SKM-1 (cell line): ENCODE data around the gene TBXT.
A peak's percentile ranks its signal among the peaks of the same experiment; 100 is the strongest.
"Not testable (repeated sequence)": the region's sequence is repeated elsewhere in the genome, so short reads cannot be mapped to it uniquely, and the experiment has no call there.

Experiments used
- DNase-seq: peaks from one replicate; lab custom pipeline; 2025; ENCODE audit not compliant: unreplicated experiment; lab: John Stamatoyannopoulos, UW

Gene TBXT, protein sequence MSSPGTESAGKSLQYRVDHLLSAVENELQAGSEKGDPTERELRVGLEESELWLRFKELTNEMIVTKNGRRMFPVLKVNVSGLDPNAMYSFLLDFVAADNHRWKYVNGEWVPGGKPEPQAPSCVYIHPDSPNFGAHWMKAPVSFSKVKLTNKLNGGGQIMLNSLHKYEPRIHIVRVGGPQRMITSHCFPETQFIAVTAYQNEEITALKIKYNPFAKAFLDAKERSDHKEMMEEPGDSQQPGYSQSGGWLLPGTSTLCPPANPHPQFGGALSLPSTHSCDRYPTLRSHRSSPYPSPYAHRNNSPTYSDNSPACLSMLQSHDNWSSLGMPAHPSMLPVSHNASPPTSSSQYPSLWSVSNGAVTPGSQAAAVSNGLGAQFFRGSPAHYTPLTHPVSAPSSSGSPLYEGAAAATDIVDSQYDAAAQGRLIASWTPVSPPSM

DNA sequence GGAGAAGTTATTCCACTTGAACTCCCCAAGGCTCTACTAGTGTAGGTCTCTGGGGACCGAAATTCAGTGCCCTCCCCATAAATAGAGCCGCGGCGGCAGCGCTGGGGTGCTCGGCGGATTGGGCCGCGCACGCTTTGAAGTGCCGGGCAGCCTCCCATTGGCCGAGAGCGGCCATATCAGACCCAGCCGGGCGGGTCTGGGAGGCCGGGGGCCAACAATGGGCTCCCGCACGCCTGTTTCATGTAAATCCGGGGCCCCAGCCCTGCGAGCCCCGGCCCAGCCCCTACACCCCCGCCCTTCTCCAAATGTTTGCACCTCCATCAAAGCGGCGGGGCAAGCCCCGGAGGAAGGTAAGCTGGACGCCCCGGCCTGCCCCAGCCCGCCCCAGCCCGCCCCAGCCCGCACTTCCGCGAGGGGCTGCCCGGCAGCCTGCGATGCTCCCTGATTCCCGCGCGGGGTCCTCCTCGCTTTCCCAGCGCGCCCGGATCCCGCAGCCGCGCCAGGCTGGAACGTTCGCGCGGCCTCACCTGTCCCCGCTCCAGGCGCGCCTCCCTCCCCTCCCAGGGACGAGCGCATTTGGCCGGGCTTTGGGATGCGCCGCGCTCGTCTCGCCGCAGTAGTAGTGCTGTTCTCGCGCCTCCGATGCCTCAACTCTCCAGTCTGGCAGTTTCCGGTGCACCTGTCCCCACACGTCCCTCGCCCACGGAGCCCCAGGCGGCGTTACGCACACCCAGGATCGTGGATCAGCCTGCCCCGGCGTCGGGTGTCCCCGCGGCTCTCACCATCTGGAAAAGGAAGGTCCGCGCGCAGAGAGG, at the start of gene TBXT:
Gene TBXT, minus strand, starts transcription at position 51 of the 815 bp plus-strand sequence. CDS start 260 bp downstream, outside the sequence.
- no peak for DNase-seq

DNA sequence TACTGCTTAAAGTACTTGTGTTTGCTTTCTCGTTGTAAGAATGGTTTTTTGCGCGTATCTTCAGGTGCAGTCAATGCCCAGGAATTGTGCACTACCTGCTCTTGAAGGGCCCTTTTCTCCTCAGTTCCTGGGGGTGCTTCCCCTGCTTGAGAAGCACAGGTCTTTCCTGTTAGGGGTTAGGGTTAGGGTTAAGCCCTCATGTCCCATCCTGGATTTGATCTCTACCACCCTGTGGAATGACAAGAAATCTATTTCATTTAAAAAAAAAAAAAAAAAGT, 39.6 kb upstream of the TBXT start:
- DNase-seq = no peak

DNA sequence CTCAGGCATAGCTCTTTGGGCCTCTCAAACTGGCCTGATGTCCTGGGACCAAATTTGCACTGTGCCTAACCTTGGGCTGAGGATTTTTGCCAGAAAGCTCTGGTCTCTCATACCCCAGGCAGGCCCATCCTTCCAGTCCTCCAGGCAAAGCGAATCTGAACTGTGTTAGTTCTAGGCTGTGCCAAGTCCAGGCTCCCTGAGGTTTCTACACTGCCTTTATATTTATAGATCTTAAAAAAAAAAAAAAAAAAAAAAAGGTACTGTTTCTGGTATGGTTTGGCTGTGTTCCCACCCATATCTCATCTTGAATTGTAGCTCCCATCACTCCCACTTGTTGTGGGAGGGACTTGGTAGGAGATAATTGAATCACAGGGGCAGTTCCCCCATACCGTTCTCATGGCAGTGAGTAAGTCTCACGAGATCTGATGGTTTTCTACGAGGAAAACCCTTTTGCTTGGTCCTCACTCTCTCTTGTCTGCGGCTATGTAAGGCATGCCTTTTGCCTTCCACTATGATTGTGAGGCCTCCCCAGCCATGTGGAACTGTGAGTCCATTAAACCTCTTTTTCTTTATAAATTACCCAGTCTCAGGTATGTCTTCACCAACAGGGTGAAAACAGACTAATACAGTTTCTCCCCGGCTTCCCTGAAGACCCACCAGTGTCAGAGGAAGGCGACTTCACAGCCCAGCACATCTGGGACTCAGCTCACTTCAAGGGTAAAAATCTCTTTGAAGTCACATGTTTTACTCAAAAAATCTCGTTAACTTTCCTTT, 39.0 kb upstream of the TBXT start:
- DNase-seq = no peak

DNA sequence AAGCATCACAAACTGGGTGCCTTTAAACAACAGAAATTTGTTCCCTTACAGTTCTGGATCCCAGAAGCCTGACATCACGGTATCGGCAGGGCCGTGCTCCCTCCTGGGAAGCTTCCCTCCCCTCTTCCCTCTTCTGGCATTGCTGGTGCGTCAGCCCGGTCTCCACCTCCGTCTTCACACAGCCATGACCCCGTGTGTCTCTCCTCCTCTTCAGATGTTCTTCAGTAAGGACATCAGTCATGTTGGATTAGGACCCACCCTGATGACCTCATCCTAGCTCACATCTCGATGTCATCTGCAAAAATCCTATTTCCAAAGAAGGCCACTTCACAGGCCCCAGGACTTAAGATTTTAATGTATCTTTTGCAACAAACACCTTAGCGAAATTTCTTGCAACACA, 38.4 kb upstream of the TBXT start:
- no peak for DNase-seq

DNA sequence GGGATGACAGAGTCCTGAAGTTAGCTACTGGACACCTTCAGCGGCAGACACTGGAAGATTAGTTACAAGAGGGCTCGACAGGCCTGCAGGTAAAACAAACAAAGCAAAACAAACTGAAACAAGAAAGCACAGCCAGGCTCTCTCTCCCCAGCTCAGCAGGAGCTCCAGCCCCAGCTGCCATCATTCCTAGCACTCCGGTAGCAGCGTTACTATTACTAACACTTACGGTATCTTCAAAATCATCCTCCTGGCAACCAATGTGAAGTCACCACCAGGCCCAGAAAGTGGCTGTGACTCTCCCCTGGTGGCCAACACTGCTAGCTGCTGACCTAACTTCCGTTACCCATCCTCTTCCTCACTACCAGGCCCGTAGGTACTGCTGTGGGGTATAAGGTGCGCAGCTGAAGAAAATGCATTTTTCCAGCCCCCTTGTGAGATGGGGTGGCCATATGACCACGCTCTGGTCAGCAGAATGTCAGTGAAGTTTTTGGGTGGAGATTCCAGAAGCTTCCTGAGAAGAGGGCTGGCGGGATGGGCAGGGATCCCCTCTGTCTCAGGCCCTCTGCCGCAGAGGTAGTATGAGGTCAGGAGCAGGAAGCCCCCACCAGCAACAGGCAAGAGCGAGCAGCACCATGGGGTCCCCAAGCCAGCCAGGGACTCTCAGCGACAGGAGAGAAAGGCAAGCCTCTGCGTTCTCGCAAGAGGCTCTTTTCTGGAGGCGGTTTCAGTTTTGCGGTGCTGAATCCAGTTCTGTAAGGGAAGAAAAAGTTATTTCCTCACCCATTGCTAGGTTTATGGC, 37.4 kb upstream of the TBXT start:
- DNase-seq = no peak

DNA sequence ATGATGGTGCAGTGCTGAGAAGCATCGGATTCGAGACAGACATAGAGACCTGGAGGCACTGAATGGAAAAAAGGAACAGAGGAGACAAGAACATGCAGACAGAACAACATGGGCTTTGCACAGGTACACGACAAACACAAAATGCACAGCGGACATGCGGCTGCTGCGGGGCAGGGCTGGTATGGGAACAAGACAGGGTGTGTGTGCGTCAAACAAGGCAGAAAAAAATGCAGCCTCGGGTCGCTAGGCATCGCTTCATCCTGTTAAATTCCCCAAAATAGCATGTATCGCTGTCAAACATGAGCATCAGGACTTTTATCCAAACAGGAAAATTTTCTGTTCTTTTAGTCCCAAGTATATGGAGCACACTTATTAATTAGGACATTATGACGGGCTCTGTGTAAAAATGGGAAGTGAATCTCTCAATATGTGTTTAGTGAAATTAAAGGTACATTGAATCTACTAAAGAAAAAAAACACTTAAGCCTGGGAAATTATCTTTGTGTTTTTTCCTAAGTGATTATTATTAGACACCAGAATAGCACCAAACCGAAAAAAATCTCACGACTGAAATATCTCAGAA, 36.1 kb upstream of the TBXT start:
- no peak for DNase-seq

DNA sequence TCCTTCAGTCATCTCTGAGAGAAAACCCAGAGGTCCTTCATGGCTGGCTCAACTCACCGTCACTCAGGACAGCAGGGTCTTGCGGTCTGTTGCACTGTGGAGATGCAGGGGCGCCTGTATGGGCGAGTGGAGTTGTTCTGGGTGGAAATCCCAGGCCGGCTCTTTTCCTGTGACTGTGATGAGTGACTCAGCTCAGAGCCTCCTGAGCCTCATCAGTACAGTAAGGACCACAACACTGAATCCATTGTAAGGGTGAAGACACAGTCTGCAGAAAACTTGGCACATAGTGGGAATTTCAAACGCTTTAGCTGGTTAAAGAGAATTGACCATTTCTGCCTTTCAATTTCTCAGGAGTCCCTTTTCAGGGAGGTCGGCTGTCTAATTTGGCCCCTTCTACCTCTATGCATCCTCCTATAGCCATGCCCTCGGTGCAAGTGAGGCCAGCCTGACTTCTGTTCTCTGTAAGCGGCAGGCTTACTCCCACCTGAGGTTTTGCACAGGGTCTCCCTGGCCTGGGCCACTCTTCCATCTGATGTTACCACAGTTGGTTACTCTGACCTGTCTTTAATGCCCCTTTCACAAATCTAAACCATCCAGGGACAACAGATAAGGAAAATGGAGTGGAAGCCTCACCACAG, 35.5 kb upstream of the TBXT start:
- no peak for DNase-seq

DNA sequence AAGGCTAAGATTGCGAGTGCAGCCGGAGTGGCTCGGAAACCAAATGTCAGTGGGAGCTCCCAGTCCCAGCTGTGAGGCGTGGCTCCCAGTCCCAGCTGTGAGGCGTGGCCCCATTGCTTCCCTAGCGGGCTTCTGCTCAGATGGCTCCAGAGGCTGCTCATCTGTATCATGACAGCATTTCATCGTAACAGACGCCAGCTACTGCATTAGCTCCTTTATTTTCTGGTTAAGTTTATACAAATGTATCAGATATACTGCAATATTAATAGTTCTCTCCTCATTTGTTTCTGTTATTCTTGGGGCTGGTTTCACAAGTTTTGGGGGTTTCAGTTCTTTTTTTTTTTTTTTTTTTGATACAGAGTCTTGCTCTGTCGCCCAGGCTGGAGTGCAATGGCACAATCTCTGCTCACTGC, 34.7 kb upstream of the TBXT start:
- no peak for DNase-seq

DNA sequence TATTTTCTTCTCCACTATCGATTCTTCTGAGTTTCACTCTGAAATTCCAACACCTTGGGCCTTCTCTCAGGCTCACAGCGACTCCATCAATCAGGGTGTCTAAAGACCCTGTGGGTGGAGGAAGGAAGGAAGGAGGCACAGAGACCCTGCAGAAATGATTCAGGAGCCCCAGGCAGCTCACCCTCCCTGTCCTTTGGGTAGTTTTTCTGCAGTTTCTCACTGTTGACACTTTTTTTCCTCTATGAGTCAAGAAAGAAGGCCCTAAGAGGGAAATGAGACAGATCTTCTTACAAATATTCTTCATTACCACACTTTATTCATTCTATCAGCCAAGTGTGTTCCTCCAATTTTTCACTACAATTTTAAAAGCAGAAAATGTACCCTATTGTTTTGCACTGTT, 34.2 kb upstream of the TBXT start:
- no peak for DNase-seq

DNA sequence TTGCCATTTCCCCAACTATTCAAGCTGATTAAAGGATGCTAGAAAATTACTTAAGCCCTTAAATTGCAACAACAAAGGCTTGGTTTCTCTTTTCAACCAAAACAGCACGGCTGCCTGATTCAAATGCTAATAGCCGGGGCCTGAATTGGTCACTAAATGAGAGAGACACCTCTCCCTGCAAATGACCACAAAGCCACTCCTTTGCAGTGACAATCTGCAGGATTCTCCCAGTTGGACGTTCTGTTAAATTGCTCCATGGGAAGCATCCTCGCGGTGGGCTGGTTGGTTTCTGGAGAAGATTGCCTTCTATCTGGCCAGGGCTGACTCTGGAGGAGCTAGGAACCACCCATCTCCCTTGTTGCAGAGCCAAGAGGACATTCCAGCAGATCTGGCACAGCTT, 29.7 kb upstream of the TBXT start:
- DNase-seq = no peak

DNA sequence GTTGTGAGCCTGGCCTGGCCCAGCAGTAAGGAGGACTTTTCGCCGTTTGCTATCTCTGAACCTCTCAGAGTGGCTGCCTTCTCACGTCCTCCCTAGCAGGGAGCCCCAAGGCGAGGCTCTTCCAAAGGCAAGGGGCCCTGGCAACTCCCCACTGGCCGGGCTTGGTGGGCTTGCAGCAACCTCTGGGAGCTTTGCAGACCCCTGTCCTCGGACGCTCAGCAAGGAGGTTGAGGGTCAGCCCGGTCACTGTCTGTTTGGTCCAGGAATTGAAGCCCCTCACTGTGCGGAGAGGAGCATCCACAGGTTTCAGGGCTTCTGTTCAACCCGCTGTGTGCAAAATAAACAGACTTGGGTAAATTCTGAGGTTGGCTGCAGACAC, 28.2 kb upstream of the TBXT start:
- DNase-seq = no peak

DNA sequence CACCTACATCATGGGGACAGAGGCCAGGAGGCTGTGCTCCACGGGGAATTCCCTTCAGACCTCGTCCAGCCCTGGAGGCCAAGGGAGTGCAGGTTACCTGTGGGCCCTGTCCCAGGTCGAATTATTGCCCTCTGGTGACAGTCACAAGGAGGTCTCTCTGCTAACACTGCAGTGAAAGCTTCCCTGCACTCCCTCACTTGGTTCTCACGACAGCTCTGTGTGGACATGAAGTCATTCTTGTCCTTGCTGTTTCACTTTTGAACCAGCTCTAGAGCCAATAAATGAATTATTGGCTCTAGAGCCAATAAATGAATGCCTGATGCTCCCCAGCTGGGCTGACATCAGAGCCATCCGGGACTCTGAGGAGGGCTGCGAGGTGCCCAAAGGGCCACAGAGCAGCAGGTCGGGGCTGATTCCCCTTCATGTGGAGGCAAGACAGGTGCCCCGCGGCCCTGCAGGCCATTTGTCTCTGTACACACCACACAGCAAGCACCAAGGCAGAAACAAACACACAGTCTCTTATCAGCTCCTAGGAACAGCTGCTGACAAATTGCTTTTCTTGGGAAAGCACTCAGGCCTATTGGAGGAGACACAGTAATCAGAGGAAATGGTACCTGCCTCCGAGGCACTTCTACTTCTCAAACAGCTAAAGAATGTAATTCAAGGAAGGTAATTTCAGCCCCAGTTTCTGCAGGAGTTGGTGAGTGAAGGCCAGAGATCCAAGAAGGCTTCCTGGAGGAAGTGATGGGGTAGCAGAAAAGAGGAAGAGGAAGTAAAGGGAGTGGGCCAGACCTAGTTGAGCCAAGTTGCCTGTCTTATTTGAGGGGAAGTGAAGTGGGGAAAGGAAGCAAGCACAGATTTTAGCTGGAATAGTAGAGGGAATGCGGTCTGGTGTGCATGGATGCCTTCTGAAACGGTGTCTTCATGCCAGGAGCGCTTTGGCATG, 27.5 kb upstream of the TBXT start:
- DNase-seq = peak; percentile 61

DNA sequence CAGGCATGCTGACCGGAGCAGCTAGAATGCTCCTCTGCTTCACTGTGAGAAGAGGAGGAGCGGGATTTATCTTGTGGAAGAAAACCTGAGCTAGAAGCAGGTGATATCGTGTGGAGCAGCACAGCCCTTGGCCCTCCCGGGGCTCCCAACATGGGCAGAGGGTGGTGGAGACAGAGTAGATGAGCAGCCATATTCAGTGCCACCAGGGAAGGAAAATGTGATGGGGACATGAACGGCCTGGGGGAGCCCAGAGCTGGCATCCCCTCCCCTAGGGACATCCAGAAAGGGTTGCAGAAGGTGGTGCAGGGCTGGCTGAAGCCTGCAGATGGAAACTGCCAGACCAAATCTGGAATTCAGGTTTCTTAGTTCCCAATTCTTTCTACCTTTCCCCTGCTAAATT, 24.9 kb upstream of the TBXT start:
- no peak for DNase-seq

DNA sequence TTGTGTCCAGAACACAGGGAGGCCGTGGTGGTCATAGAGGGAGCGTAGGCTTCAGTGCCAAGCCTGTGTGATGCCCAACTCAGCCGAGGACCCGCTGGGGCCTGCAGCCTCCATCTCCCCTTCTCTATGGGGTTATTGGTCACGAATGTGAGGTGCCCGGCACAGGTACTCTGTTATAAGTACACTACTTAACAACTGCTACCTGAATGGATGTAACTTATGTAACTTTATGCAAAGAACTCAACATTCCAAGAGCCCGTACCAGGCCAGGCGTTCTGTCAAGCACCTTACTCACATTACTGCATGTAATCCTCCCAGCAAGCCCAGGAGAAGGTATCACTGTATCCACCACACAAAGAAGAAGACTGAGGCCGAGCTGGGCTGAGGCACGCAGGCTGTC, 24.5 kb upstream of the TBXT start:
- DNase-seq = no peak

DNA sequence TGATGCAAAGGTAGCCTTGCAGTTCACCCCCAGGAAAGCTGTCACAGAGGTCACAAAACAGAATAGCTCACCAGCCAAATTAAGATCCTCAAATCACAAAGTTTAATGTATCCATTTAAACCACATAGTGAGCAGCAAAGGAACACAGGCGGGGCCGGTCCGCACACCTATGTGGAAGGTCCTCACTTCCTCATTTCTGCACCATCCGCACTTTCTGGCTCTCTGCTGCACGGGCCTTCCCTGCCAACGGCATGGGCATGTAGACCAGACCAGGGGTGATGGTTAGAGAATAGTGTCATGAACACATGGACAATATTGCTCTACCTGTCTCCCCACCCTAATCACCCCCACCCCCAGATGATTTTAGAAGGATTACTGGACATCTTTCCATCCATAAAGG, 12.1 kb upstream of the TBXT start:
- no peak for DNase-seq

DNA sequence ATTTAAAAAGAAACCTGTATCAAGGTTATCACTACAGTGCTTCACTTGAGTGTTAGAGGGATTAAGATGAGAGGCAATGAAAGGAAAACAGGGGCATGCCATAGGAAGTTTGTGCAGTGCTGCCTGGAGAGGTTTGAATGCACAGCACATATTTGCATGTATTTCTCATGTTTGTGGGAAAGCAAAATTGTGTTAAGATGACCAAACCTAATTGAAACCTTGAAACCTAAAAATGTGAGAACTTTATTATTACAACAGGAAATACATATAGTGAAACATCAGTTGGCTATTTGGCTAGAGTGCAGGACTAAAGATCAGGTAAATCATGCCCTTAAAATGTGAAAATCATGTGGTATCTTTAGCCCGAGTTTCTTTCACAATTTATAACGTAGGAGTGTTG, 8.5 kb upstream of the TBXT start:
- DNase-seq = no peak

DNA sequence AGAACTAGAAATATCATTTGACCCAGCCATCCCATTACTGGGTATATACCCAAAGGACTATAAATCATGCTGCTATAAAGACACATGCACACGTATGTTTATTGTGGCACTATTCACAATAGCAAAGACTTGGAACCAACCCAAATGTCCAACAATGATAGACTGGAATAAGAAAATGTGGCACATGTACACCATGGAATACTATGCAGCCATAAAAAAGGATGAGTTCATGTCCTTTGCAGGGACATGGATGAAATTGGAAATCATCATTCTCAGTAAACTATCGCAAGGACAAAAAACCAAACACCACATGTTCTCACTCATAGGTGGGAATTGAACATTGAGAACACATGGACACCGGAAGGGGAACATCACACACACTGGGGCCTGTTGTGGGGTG, 7.4 kb upstream of the TBXT start:
- DNase-seq = not testable (repeated sequence)

DNA sequence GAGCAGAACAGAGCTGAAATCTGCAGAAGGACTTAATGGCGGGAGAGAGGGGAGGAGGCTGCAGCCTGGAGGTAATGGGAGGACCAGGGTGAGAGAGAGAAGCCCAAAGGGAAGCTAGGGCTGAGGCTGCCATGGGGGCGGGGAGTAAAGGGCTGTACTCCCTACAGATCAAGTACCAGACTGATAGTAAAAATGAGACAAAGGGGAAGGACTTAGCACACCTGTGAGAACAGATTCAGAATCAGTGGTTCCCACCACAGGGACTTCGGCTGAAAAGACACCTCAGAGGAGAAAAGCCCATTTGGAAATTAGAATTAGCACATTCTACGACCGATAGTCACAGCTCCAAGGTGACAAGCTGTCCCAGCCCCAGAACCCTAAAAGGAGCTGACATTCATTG, 6.4 kb upstream of the TBXT start:
- DNase-seq = no peak

DNA sequence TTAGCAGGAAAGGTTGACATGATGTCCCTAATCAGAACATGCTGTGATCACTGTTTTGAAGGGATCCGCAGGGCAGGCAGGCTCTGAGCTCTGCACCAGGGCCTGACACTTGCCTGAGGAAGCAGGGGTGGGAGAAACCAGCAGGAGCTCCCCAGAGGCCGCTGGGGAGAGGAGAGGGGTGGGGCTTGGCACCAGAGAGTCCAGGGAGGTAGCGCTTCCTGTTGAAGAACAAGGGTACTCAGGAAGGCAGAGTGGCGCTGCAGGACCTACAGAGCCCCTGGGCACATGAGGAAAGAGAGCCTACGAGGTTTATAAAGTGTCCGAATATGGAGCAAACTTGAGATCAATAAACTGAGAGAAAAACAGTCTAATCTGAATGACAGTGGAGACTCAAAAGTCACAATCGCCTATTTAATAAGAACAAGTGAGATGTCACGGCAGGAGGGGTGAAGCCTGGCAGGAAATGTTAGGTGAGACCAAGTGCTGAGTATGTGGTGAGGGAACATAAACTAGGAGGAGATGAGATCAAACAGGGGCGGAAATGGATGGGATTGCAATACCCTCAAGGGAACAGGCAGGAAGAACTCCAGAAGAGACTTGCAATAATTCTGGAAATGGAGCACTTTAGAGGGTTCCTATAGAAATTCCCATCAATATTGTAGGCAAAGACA, 5.8 kb upstream of the TBXT start:
- DNase-seq = no peak
